Measurements from ENCODE around the gene CBFA2T3.

- no peak for TF ChIP-seq CTCF (IDR thresholded peaks at IDR 0.05)
- no peak for TF ChIP-seq POLR2A (IDR thresholded peaks at IDR 0.05)
- no peak for TF ChIP-seq EP300 (IDR thresholded peaks at IDR 0.05)
Observed at GRCh38 chr16:88972349-88972748, 4.7 kb downstream of the CBFA2T3 start.

Measured in tibial nerve (tissue), 4 donors.